ENCODE measurements around the gene TAF3.

- TF ChIP-seq CTCF (IDR thresholded peaks at IDR 0.05) (no peak), POLR2A (IDR thresholded peaks at IDR 0.05) (no peak)
These were observed 245.6 kb downstream of the TAF3 start for GRCh38 chr10:8063935-8064334.

Measured in uterus (tissue), 2 donors.